Lower leg skin (tissue), 4 donors: ENCODE data around the gene RHD. TPM values are rescaled to one million over a fixed set of nuclear protein-coding genes. Genes with fewer than 3 reads are reported as not detected.

ENCODE experiments used
- DNase-seq, 2 donors: peaks; one replicate each; pipeline ENCODE4 v3.0.0-alpha.2; 2019; ENCODE audit warnings: low spot score in 2 of 2
- H3K4me3 ChIP-seq: fragments of 200-600 bp; sonication (generic); 2 replicates; pipeline ENCODE4 v1.5.1; 2017; ENCODE audit warnings: mild to moderate bottlenecking, low read depth; ENCODE audit not compliant: poor library complexity, severe bottlenecking
- CTCF ChIP-seq, 3 donors: fragments of 450-650 bp; IDR thresholded peaks; one replicate each; pipeline ENCODE4 v1.5.1; 2016; ENCODE audit warnings: antibody characterized with exemption in 3 of 3, mild to moderate bottlenecking in 3 of 3, moderate library complexity in 2 of 3
- POLR2A ChIP-seq, 2 donors: fragments of 450-650 bp; IDR thresholded peaks; one replicate each; pipeline ENCODE4 v1.6.1; 2016 to 2017; ENCODE audit warnings: antibody characterized with exemption in 2 of 2, mild to moderate bottlenecking in 1 of 2, moderate library complexity in 1 of 2
- WGBS, 2 donors: methylation state at CpG; one replicate each; pipeline ENCODE4 v1.1.5; 2018; 5-methylcytosine and 5-hydroxymethylcytosine counted together
- intact Hi-C: fragments of 100-400 bp; cut with DNase I; formaldehyde crosslinking; loops from one replicate; pipeline ENCODE4 v1.15.0; 2023; ENCODE audit warnings: low total_unique reads
- total RNA-seq, 4 donors: library from RNA; depleted of rRNA; stranded (reverse); fragments of >200 nt; gene quantifications; one replicate each; pipeline ENCODE4 v1.1.0, GENCODE V29; 2016

Gene RHD
- total RNA-seq, 4 donors from 2014 or later: not detected

- no peak overlapping the region for H3K4me3 ChIP-seq
- intact Hi-C loops: loop anchor here (10.0 kb wide), 1 partner anchor 567 kb away; the partner anchor contains the start of gene SELENON
- TF ChIP-seq CTCF (IDR thresholded peaks at IDR 0.05) (no peak), POLR2A (IDR thresholded peaks at IDR 0.05) (no peak)
- WGBS, 2 donors: 88 to 94% methylated on average over 11 of the region's 11 CpGs
- peak in 1 of 2 donors; percentile 67 for DNase-seq
Measured at GRCh38 chr1:25238046-25238445, 34.3 kb upstream of the RHD start.

- WGBS, 2 donors: 0 to 4% methylated on average over 37 to 41 of the region's 41 CpGs
- no peak for TF ChIP-seq POLR2A (IDR thresholded peaks at IDR 0.05)
- TF ChIP-seq CTCF (IDR thresholded peaks at IDR 0.05): peak in 1 of 3 donors; percentile 56
- intact Hi-C loops: loop anchor here (10.0 kb wide), 1 partner anchor 565 kb away; the partner anchor contains the start of gene SELENON
Measured at GRCh38 chr1:25239681-25240541, 32.4 kb upstream of the RHD start.

GRCh38 chr1:25243907-25244306 lies 28.4 kb upstream of the RHD start:
- no peak for TF ChIP-seq POLR2A (IDR thresholded peaks at IDR 0.05)
- TF ChIP-seq CTCF (IDR thresholded peaks at IDR 0.05): no peak
- intact Hi-C loops: no loop called here
- H3K4me3 ChIP-seq: no peak overlapping the region
- whole genome bisulfite sequencing, 2 donors: 44 to 51% methylated on average over 6 of the region's 6 CpGs
- DNase-seq: no peak

More at GRCh38 chr1:25239681-25240541, 32.4 kb upstream of the RHD start:
- DNase-seq: peak; percentile 91 to 98
- peak overlapping the region; percentile 4 for H3K4me3 ChIP-seq

GRCh38 chr1:25245393-25245792 lies 26.9 kb upstream of the RHD start:
- no peak overlapping the region for H3K4me3 ChIP-seq
- no peak for DNase-seq
- 76 to 79% methylated on average over 5 of the region's 5 CpGs for WGBS, 2 donors
- TF ChIP-seq POLR2A (IDR thresholded peaks at IDR 0.05) (no peak), CTCF (IDR thresholded peaks at IDR 0.05) (no peak)
- intact Hi-C loops: loop anchor here (5.0 kb wide), 1 partner anchor 1032 kb away; no protein-coding TSS in a partner anchor

- no peak for TF ChIP-seq POLR2A (IDR thresholded peaks at IDR 0.05)
- no peak for TF ChIP-seq CTCF (IDR thresholded peaks at IDR 0.05)
- intact Hi-C loops: loop anchor here (5.0 kb wide), 1 partner anchor 1031 kb away; no protein-coding TSS in a partner anchor
- 22 to 23% methylated on average over 30 of the region's 30 CpGs for WGBS, 2 donors
Measured at GRCh38 chr1:25245809-25246599, 26.3 kb upstream of the RHD start.

More at GRCh38 chr1:25245809-25246599, 26.3 kb upstream of the RHD start:
- no peak for DNase-seq
- peak overlapping the region; percentile 79 for H3K4me3 ChIP-seq
